ENCODE data around the gene FSIP1. TPM values are rescaled to one million over a fixed set of nuclear protein-coding genes. Genes with fewer than 3 reads are reported as not detected.

Gene FSIP1
- total and polyA plus RNA-seq, 9 of the 15 experiments (the other 6 are each of a cell fraction or from before 2014, with no cell fraction given) = 0.07 to 0.51 (median 0.29) TPM

- Histone ChIP-seq H3K9me1 (ENCODE audit: control insufficient read depth, insufficient read depth, low read length) (no peaks in the 10 kb centered on the region), H3K79me2 (ENCODE audit: control insufficient read depth, insufficient read depth, low read length) (no peaks in the 10 kb centered on the region), H3K4me3 (no peak overlapping the region), H3K9me3 (replicated peaks; ENCODE audit: control insufficient read depth, insufficient read depth, low read depth, low read length) (no peaks in the 10 kb centered on the region), H3K27ac (ENCODE audit: extremely low read depth, low read depth, low read length) (no peak overlapping the region), H3K36me3 (ENCODE audit: control insufficient read depth, insufficient read depth, low read length) (no peaks in the 10 kb centered on the region), H3K4me1 (replicated peaks in 1 of 2; ENCODE audit: control insufficient read depth in 2 of 2, insufficient read depth in 2 of 2, low read length in 2 of 2) (peaks cover 0 to 3% of the 10 kb centered on the region in 2 experiments; a peak in 2 of 5 replicates), H2AFZ (ENCODE audit: low read depth, low read length) (no peak overlapping the region), H3K4me2 (ENCODE audit: insufficient read depth, low read length) (no peak overlapping the region), H3K27me3 (ENCODE audit: control insufficient read depth in 2 of 2, insufficient read depth in 2 of 2, low read length in 2 of 2) (peaks cover 41 to 73% of the 10 kb centered on the region in 2 experiments), H4K20me1 (replicated peaks; ENCODE audit: control insufficient read depth, insufficient read depth, low read length) (0 out of 2 replicates have a peak, but pooled peaks cover 3% of the 10 kb centered on the region), H3K9ac (ENCODE audit: insufficient read depth in 1 of 2, low read depth in 2 of 2, low read length in 2 of 2) (no peak overlapping the region)
- in situ Hi-C loops (cut with MboI) (loop anchor here (25.0 kb wide), 1 partner anchor 774 kb away; no protein-coding TSS in a partner anchor), intact Hi-C loops (cut with micrococcal nuclease) (loop anchor here (10.0 kb wide), 2 partner anchors 191 to 881 kb away; no protein-coding TSS in a partner anchor)
- TF ChIP-seq VEZF1 (CRISPR knock-in tag; IDR thresholded peaks at IDR 0.05) = no peak
- TF ChIP-seq ATF4 (CRISPR knock-in tag; IDR thresholded peaks at IDR 0.05) = no peak
- TF ChIP-seq ZKSCAN3 (CRISPR knock-in tag; IDR thresholded peaks at IDR 0.05) = no peak
- no peak for TF ChIP-seq HMGN3 (IDR thresholded peaks at IDR 0.05; ENCODE audit: borderline replicate concordance, extremely low read depth, insufficient read length, low read depth, low read length)
- TF ChIP-seq KDM4B (IDR thresholded peaks at IDR 0.05; ENCODE audit: borderline replicate concordance in 2 of 2, low read depth in 1 of 2) = no peak
- no peak for TF ChIP-seq KDM5B (IDR thresholded peaks at IDR 0.05; ENCODE audit: insufficient replicate concordance, low read depth, low read length)
- no peak for TF ChIP-seq HDAC8 (tag; IDR thresholded peaks at IDR 0.05)
- TF ChIP-seq ARHGAP35 (IDR thresholded peaks at IDR 0.05; ENCODE audit: partially characterized antibody) = no peak
- no peak for TF ChIP-seq NFIC (IDR thresholded peaks at IDR 0.05)
- no peak for TF ChIP-seq ZNF696 (CRISPR knock-in tag; conservative IDR thresholded peaks at IDR 0.05)
- no peak for TF ChIP-seq ZNF583 (CRISPR knock-in tag; IDR thresholded peaks at IDR 0.05)
- TF ChIP-seq ZNF239 (CRISPR knock-in tag; IDR thresholded peaks at IDR 0.05) = no peak
- no peak for TF ChIP-seq FOXJ3 (CRISPR knock-in tag; IDR thresholded peaks at IDR 0.05)
- TF ChIP-seq SNAPC5 (CRISPR knock-in tag; IDR thresholded peaks at IDR 0.05) = no peak
- TF ChIP-seq E2F3 (CRISPR knock-in tag; IDR thresholded peaks at IDR 0.05) = no peak
- no peak for TF ChIP-seq HMGXB4 (CRISPR knock-in tag; IDR thresholded peaks at IDR 0.05)
- no peak for TF ChIP-seq CBFA2T2 (conservative IDR thresholded peaks at IDR 0.05)
- ATAC-seq (no peak), FAIRE-seq (no peak), DNase-seq (ENCODE audit: extremely low read depth in 1 of 4, low spot score in 3 of 4) (no peak)
- WGBS (ENCODE audit: insufficient coverage, low coverage, missing lambda C conversion rate) = 2% methylated on average over 4 of the region's 4 CpGs
- no TSS peak for BruUV-seq (replicated peaks)
- ChIA-PET CTCF (ENCODE audit: low intra/inter-chr PET ratio) (no interaction called here), POLR2A (interaction anchor here (0.6 kb wide), 1 partner anchor 442 kb away, joined by 4 read pairs; no protein-coding TSS in a partner anchor)
Observed at GRCh38 chr15:39585871-39586301, 196.8 kb downstream of the FSIP1 start.

All from K562 (cell line).